Esophagus muscularis mucosa (tissue), 3 donors: Measurements from ENCODE around the gene BOK.

Source experiments
- CTCF ChIP-seq, 3 experiments: fragments of 200-600 bp in 2 of 3; fragments of 450-650 bp in 1 of 3; sonication (generic) in 2 of 3; IDR thresholded peaks; one replicate each; pipeline ENCODE4 v1.5.1; 2017 to 2019; ENCODE audit warnings: antibody characterized with exemption in 3 of 3, mild to moderate bottlenecking in 2 of 3, moderate library complexity in 1 of 3
- POLR2A ChIP-seq: fragments of 450-650 bp; IDR thresholded peaks from one replicate; pipeline ENCODE4 v1.6.1; 2017; ENCODE audit warnings: antibody characterized with exemption, moderate library complexity, mild to moderate bottlenecking, low read depth
- POLR2AphosphoS5 ChIP-seq, 2 donors: sonication (generic); formaldehyde crosslinking; IDR thresholded peaks; one replicate each; pipeline ENCODE4 v1.6.1; 2017; ENCODE audit warnings: antibody characterized with exemption in 2 of 2

GRCh38 chr2:241568726-241569125 is 10.2 kb downstream of the BOK start:
- no peak for TF ChIP-seq POLR2A
- TF ChIP-seq CTCF (IDR thresholded peaks at IDR 0.05) = no peak
- TF ChIP-seq POLR2AphosphoS5 (IDR thresholded peaks at IDR 0.05) = no peak
